SK-N-SH (cell line): ENCODE results near the gene GTF2H4. TPM values are rescaled to one million over a fixed set of nuclear protein-coding genes. Genes with fewer than 3 reads are reported as not detected.

Experiments
- CTCF ChIA-PET: fragments of 300-600, 350-600 bp; formaldehyde crosslinking; extraction: SDS; loops from one replicate; lab custom pipeline; 2021; lab: Yijun Ruan, JAX
- POLR2A ChIA-PET: fragments of 350-600 bp; sonication (Branson Sonifier 250); formaldehyde crosslinking; extraction: SDS; loops from one replicate; lab custom pipeline; 2020; ENCODE audit warnings: antibody characterized with exemption, inconsistent platforms; lab: Yijun Ruan, JAX
- DNase-seq: peaks from one replicate; pipeline ENCODE4 v3.0.0; 2012
- H2AFZ ChIP-seq: fragments of 200-600 bp; sonication (generic); 2 replicates; pipeline ENCODE4 v1.8.1; 2016; ENCODE audit warnings: antibody characterized with exemption, mild to moderate bottlenecking, low read depth
- H3F3A ChIP-seq: fragments of 200-600 bp; sonication (generic); replicated peaks from 2 replicates; pipeline ENCODE3; 2016; ENCODE audit warnings: antibody characterized with exemption, mild to moderate bottlenecking; ENCODE audit not compliant: insufficient read depth
- H3K27ac ChIP-seq, 2 experiments: fragments of 200-500 bp in 1 of 2; fragments of 200-600 bp in 1 of 2; sonication (Bioruptor generic) in 1 of 2; sonication (generic), shearing (Covaris generic) in 1 of 2; 2 replicates each; pipeline versions ENCODE4 v1.5.1 to v1.6.1; 2014 to 2016; ENCODE audit warnings: low read depth in 2 of 2, inconsistent platforms in 1 of 2, low read length in 1 of 2, mild to moderate bottlenecking in 1 of 2, mixed read lengths in 1 of 2
- H3K27me3 ChIP-seq: fragments of 200-600 bp; sonication (generic), shearing (Covaris generic); 2 replicates; pipeline ENCODE4 v1.6.1; 2016; ENCODE audit warnings: mixed run types; ENCODE audit not compliant: insufficient read depth
- H3K36me3 ChIP-seq, 2 experiments: fragments of 200-500 bp in 1 of 2; fragments of 200-600 bp in 1 of 2; sonication (Bioruptor generic) in 1 of 2; sonication (generic) in 1 of 2; replicated peaks in 1 of 2; 2 replicates each; pipeline versions ENCODE3 to v1.5.1; 2014 to 2016; ENCODE audit warnings: low read length in 1 of 2, mild to moderate bottlenecking in 1 of 2; ENCODE audit not compliant: insufficient read depth in 2 of 2, control insufficient read depth in 1 of 2
- H3K4me1 ChIP-seq, 2 experiments: fragments of 200-500 bp in 1 of 2; fragments of 200-600 bp in 1 of 2; sonication (Bioruptor generic) in 1 of 2; sonication (generic), shearing (Covaris generic) in 1 of 2; 2 replicates each; pipeline versions ENCODE4 v1.5.1 to v1.6.1; 2014 to 2016; ENCODE audit warnings: low read depth in 1 of 2, low read length in 1 of 2, mixed run types in 1 of 2; ENCODE audit not compliant: insufficient read depth in 2 of 2, control insufficient read depth in 1 of 2
- H3K4me2 ChIP-seq: fragments of 200-600 bp; sonication (generic), shearing (Covaris generic); 2 replicates; pipeline ENCODE4 v1.6.1; 2017; ENCODE audit warnings: mixed run types
- H3K4me3 ChIP-seq, 2 experiments: fragments of 200-500 bp in 1 of 2; fragments of 200-600 bp in 1 of 2; sonication (Bioruptor generic) in 1 of 2; sonication (generic), shearing (Covaris generic) in 1 of 2; 2 replicates each; pipeline versions ENCODE4 v1.5.1 to v1.8.1; 2014 to 2016; ENCODE audit warnings: low read depth in 2 of 2, inconsistent platforms in 1 of 2, low read length in 1 of 2, mild to moderate bottlenecking in 1 of 2, mixed read lengths in 1 of 2, moderate library complexity in 1 of 2
- H3K79me2 ChIP-seq: fragments of 200-600 bp; sonication (generic); 2 replicates; pipeline ENCODE4 v1.8.1; 2017; ENCODE audit warnings: mild to moderate bottlenecking; ENCODE audit not compliant: insufficient read depth
- H3K9ac ChIP-seq: fragments of 200-600 bp; sonication (generic); 2 replicates; pipeline ENCODE4 v1.6.1; 2017; ENCODE audit warnings: mixed run types
- H3K9me2 ChIP-seq: fragments of 200-600 bp; sonication (generic); 2 replicates; pipeline ENCODE4 v1.6.1; 2017; ENCODE audit warnings: mixed run types
- H3K9me3 ChIP-seq: fragments of 200-600 bp; sonication (generic); 2 replicates; pipeline ENCODE4 v1.6.1; 2017; ENCODE audit warnings: mixed run types, mild to moderate bottlenecking, moderate library complexity
- H4K20me1 ChIP-seq: fragments of 200-600 bp; sonication (generic); 2 replicates; pipeline ENCODE4 v1.6.1; 2017; ENCODE audit warnings: mild to moderate bottlenecking, mixed run types; ENCODE audit not compliant: insufficient read depth
- CHD2 ChIP-seq: fragments of 150-350 bp; IDR thresholded peaks from 2 replicates; pipeline ENCODE4 v1.6.1; 2018; ENCODE audit warnings: low read length; ENCODE audit not compliant: partially characterized antibody
- CTCF ChIP-seq: fragments of 200-600 bp; sonication (generic); IDR thresholded peaks from 2 replicates; pipeline ENCODE4 v1.6.1; 2017; ENCODE audit warnings: antibody characterized with exemption, mild to moderate bottlenecking, moderate library complexity
- ELF1 ChIP-seq: IDR thresholded peaks from 2 replicates; pipeline ENCODE4 v1.4.0; 2012
- EP300 ChIP-seq, 2 experiments: IDR thresholded peaks; 2 replicates each; pipeline versions ENCODE4 v1.4.0 to v1.6.1; 2012; ENCODE audit warnings: borderline replicate concordance in 1 of 2, low read depth in 1 of 2, low read length in 1 of 2
- EZH2phosphoT487 ChIP-seq: fragments of 200-600 bp; sonication (generic); IDR thresholded peaks from 2 replicates; pipeline ENCODE4 v1.6.1; 2017; ENCODE audit warnings: low read depth, mixed run types, mild to moderate bottlenecking, antibody characterized with exemption, moderate library complexity, borderline replicate concordance
- FOSL2 ChIP-seq: IDR thresholded peaks from 2 replicates; pipeline ENCODE4 v1.4.0; 2012; ENCODE audit warnings: low read depth, mild to moderate bottlenecking, moderate library complexity, borderline replicate concordance
- GATA2 ChIP-seq: sonication (generic); formaldehyde crosslinking; IDR thresholded peaks from 2 replicates; pipeline ENCODE4 v1.5.0; 2020; ENCODE audit warnings: mild to moderate bottlenecking, missing genetic modification reagents
- IRF3 ChIP-seq: fragments of 150-350 bp; IDR thresholded peaks from 2 replicates; pipeline ENCODE4 v1.6.1; 2016; ENCODE audit warnings: mild to moderate bottlenecking, low read depth, low read length
- JUND ChIP-seq: IDR thresholded peaks from 2 replicates; pipeline ENCODE4 v1.4.0; 2012
- MXI1 ChIP-seq: IDR thresholded peaks from 2 replicates; pipeline ENCODE4 v1.6.1; 2012; ENCODE audit warnings: mild to moderate bottlenecking, low read depth, low read length, improper control_type of control experiment
- NRF1 ChIP-seq: IDR thresholded peaks from 2 replicates; pipeline ENCODE4 v1.6.1; 2012; ENCODE audit warnings: low read depth, mild to moderate bottlenecking, low read length
- RCOR1 ChIP-seq: fragments of 150-350 bp; IDR thresholded peaks from 2 replicates; pipeline ENCODE4 v1.6.1; 2017; ENCODE audit warnings: antibody characterized with exemption, low read length
- REST ChIP-seq: IDR thresholded peaks from 2 replicates; pipeline ENCODE4 v1.6.1; 2012; ENCODE audit warnings: mild to moderate bottlenecking, low read depth, low read length, moderate library complexity
- TAF1 ChIP-seq: IDR thresholded peaks from 2 replicates; pipeline ENCODE4 v1.6.1; 2012; ENCODE audit warnings: low read depth, mild to moderate bottlenecking, low read length, moderate library complexity, borderline replicate concordance
- TCF12 ChIP-seq: IDR thresholded peaks from 2 replicates; pipeline ENCODE4 v1.4.0; 2012
- TEAD4 ChIP-seq: IDR thresholded peaks from 2 replicates; pipeline ENCODE4 v1.4.0; 2012; ENCODE audit warnings: mild to moderate bottlenecking, borderline replicate concordance; ENCODE audit not compliant: insufficient read depth
- USF1 ChIP-seq: IDR thresholded peaks from 2 replicates; pipeline ENCODE4 v1.4.0; 2012; ENCODE audit warnings: low read depth, borderline replicate concordance
- YY1 ChIP-seq: IDR thresholded peaks from 2 replicates; pipeline ENCODE4 v1.4.0; 2012; ENCODE audit warnings: low read depth, mild to moderate bottlenecking
- WGBS: methylation state at CpG from one replicate; pipeline ENCODE4 v1.1.6; 2017; ENCODE audit warnings: low lambda C conversion rate; 5-methylcytosine and 5-hydroxymethylcytosine counted together
- polyA plus RNA-seq, 3 experiments: library from polyadenylated mRNA; depleted of rRNA; stranded (reverse); fragments of >200 nt; gene quantifications; 2 replicates each; pipeline ENCODE4 v1.2.3, GENCODE V29; 2012

The GTF2H4 gene
- polyA plus RNA-seq, 1 of the 3 experiments (the other 2 are of a cell fraction): 30.7 TPM

- H3K9ac ChIP-seq: no peak overlapping the region
- H3K9me2 ChIP-seq: no peaks in the 10 kb centered on the region
- no peak overlapping the region for H3K4me3 ChIP-seq
- DNase-seq: no peak
- H3K27me3 ChIP-seq: peaks cover 7% of the 10 kb centered on the region; the same call in 1 of the 2 replicates
- TF ChIP-seq ELF1 (no peak), USF1 (no peak), MXI1 (no peak), NRF1 (no peak), IRF3 (no peak), TCF12 (no peak), JUND (no peak), TAF1 (no peak), CTCF (no peak), GATA2 (CRISPR knock-in tag) (no peak), TEAD4 (no peak), FOSL2 (no peak)
- no peaks in the 10 kb centered on the region for H4K20me1 ChIP-seq
- peaks cover 4 to 8% of the 10 kb centered on the region in 2 experiments; a peak in 2 of 4 replicates for H3K4me1 ChIP-seq
- H3F3A ChIP-seq: no peaks in the 10 kb centered on the region
- H3K79me2 ChIP-seq: no peaks in the 10 kb centered on the region
- 75% methylated on average over 2 of the region's 2 CpGs for WGBS
- no peaks in the 10 kb centered on the region for H3K9me3 ChIP-seq
- H3K4me2 ChIP-seq: no peak overlapping the region
- no peak overlapping the region for H3K27ac ChIP-seq
- H2AFZ ChIP-seq: no peak overlapping the region
- CTCF ChIA-PET: interaction anchor here (0.9 kb wide), 1 partner anchor 11 kb away, joined by 3 read pairs; no protein-coding TSS in a partner anchor
- no peaks in the 10 kb centered on the region for H3K36me3 ChIP-seq
- POLR2A ChIA-PET: no interaction called here
Measured at GRCh38 chr6:30957716-30958115, 49.7 kb downstream of the GTF2H4 start.

GRCh38 chr6:30960907-30961673 is 53.1 kb downstream of the GTF2H4 start:
- DNase-seq: no peak
- Histone ChIP-seq H3K79me2 (no peaks in the 10 kb centered on the region), H3K27ac (no peak overlapping the region), H3K4me1 (no peaks in the 10 kb centered on the region; a peak in 1 of 4 replicates), H3K9ac (no peak overlapping the region), H2AFZ (0 out of 2 replicates have a peak overlapping the region, but pooled peaks have one; percentile 41), H3K9me3 (no peaks in the 10 kb centered on the region), H3K9me2 (no peaks in the 10 kb centered on the region), H3K36me3 (no peaks in the 10 kb centered on the region), H3K4me3 (no peak overlapping the region), H3K4me2 (no peak overlapping the region), H3K27me3 (peaks cover 6% of the 10 kb centered on the region; the same call in 1 of the 2 replicates), H3F3A (no peaks in the 10 kb centered on the region), H4K20me1 (no peaks in the 10 kb centered on the region)
- WGBS: 38% methylated on average over 9 of the region's 9 CpGs
- CTCF ChIA-PET: interaction anchor here (1.1 to 1.6 kb wide), 2 partner anchors 18 to 48 kb away, joined by 3 to 4 read pairs; partner anchors contain the start of gene VARS2
- POLR2A ChIA-PET: no interaction called here
- no peak for TF ChIP-seq TCF12
- no peak for TF ChIP-seq REST
- TF ChIP-seq YY1: no peak
- no peak for TF ChIP-seq RCOR1
- no peak for TF ChIP-seq GATA2 (CRISPR knock-in tag)
- no peak for TF ChIP-seq EP300 (IDR thresholded peaks at IDR 0.05; ENCODE audit: borderline replicate concordance in 1 of 2, low read depth in 1 of 2, low read length in 1 of 2)
- no peak for TF ChIP-seq FOSL2
- no peak for TF ChIP-seq CHD2
- no peak for TF ChIP-seq USF1
- no peak for TF ChIP-seq EZH2phosphoT487
